Stimulated activated CD4-positive, alpha-beta T cell treated with anti-CD3 and anti-CD28 coated beads, Interleukin-15, amount 100 ng/mL, for 24 hours (primary cell): Measurements from ENCODE around the gene MAF.

Source experiments
- DNase-seq: peaks from one replicate; pipeline ENCODE4 v3.0.0-alpha.2; 2020

Gene MAF

DNA sequence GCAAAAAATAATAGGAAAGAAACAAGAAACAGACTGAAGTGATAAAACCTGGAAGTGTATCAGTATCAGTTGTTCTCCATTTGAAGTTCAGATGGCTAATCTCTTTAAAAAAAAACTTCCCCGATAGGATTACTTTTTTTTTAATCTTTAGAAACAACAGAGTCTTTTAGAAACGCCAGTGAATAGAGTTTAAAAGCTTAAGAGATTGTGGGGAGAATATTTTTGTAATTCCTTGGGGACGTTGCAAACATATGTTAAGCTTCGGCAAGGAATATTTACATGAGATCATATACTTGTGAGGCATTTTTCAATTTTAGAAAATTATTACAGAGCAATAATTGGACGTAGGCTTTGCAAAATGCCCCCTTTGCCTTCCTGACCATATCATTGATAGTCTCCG, 13.2 kb downstream of the MAF start:
- DNase-seq, result no peak

- no peak for DNase-seq
Measured at GRCh38 chr16:79582789-79583188, 17.7 kb downstream of the MAF start.

GRCh38 chr16:79580453-79581191, 19.9 kb downstream of the MAF start:
- no peak for DNase-seq

DNA sequence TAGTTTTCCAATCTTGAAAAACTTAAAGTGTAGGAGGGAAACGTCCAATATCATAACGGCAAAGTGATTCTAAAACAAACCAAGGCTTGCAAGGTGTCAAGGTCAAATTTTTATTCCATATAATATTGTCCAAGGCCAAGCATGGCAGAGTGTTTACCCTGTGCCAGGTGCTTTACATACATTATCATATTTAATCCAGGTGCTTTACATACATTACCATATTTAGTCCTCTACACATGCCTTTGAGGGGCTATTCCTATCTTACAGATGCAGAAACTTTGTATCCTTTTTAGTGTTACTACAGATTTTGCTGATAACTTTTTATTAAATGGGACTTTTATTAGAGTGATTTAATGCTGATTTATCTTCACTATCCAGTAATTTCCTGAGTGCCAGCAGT, 23.9 kb downstream of the MAF start:
- no peak for DNase-seq

GRCh38 chr16:79573884-79574283, 26.7 kb downstream of the MAF start:
- DNase-seq, result no peak

GRCh38 chr16:79573071-79573470, 27.5 kb downstream of the MAF start:
- DNase-seq, result no peak

- no peak for DNase-seq
Measured at GRCh38 chr16:79571903-79572535, 28.5 kb downstream of the MAF start.

DNA sequence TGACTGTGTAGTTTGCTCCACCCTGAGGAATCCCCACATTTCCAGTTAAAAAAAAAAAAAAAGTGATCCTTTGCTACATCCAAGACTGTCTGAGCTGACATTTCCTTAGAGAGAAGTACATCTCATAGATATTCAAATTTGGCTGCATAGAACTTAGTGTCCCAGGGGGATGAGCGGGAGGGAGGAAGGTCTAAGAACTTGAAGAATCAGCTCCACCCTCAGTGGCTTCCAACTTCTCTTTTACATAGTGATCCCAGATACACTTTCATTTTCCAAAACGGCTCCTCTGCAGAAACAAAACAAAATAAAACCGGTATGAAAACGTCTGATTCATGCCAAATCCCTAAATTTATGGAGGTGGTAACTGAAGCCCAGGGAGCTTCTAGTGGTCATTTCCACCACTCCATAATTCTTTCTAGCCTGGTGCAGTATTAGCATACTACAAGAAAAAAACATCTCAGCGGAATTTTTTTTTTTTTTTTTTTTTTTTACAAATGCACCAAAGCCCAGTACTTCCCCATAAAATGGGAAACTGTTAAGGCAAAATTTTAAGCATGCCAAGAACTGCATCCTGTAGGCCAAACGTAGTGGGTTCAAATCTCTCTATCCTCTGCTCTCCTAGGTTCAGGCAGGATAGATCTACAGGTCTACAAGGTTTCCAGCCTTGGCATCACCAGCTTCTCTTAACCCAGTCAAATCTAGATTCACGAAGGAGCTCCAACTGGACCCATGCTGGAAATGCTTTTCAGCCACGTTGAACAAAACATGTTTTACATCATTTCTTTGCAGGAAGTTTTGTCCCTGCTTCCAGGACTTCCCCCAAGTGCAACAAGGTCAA, 29.3 kb downstream of the MAF start:
- DNase-seq, result no peak

DNA sequence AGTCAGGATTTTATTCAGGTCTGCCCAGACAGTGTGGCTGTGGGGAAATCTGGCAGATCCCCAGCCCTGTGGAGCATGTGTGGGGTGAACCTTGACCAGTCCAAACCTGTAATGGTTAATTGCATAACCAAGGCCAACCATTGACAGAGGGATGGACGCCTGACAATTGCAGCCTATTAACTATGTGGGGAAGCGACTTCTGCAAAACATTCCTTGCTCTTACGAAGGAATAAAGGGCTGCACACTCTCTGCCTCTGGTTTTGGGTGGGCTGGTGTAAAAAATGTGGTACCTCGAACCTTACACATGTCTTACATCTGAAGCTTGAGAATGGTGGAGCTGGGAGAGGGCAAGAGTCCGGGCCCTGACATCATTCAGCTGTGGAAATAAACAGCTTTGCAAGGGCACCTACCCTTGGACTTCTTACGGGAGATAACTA, 35.8 kb downstream of the MAF start:
- DNase-seq, result no peak

DNA sequence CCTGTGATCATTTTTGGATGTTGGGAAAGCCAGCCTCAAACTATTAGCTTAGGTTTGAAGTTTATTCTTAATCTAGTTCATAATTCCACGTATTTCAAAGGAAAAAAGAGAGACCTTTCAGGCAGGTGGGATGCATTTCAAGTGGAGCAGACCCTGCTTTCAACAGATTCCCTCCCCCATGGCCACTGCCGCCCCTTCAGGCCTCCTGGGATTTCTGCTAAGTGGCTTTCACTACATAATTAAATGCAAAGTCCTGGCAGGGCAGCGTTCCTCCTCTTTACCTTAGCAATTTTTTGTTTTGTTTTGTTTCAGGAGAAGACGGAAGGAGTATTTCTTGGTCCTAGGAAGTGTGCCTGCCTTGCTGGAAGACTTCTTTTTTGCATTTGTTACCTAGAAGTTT, 36.6 kb downstream of the MAF start:
- no peak for DNase-seq

GRCh38 chr16:79562166-79562823, 38.2 kb downstream of the MAF start:
- no peak for DNase-seq

GRCh38 chr16:79561729-79562128, 38.8 kb downstream of the MAF start:
- DNase-seq, result no peak

- no peak for DNase-seq
Measured at GRCh38 chr16:79560923-79561322, 39.6 kb downstream of the MAF start.

DNA sequence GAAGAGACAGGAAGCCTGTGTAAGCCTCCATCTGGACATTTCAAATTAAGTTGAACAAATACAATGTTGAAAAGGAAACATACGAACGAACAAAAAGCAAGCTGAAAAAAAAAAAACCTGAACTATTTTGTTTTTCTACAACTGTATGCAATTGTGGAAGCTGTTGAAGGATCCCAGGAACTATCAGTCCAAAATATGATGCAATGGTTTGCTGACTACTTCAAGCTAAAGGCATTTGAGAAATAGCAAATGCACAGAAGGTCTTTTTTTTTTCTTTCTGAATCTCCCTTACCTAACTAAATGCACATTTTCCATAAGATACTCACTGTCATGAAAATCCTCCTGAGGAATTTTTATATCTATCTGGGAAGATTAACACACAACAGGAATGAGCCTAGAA, 40.2 kb downstream of the MAF start:
- no peak for DNase-seq

DNA sequence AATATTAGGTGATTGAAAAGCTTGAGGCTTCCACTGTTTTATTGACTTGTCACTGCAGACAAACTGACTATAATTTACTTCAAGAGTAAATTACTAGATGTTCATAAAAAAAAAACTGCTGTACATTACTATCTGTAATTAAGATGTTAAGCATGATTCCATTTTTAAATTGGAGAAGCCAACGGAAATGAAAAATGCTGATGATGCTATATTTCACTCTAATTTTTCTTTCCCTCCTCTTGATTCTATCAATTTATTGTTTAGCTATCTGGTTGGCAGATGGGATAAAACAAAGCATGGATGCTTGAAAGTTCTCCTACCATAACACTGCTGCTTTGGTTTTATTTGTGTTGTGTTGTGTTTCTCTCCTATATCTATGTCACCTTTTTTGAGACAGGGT, 41.0 kb downstream of the MAF start:
- DNase-seq, result no peak

GRCh38 chr16:79557421-79557820, 43.1 kb downstream of the MAF start:
- no peak for DNase-seq

GRCh38 chr16:79554912-79555311, 45.6 kb downstream of the MAF start:
- DNase-seq, result no peak

DNA sequence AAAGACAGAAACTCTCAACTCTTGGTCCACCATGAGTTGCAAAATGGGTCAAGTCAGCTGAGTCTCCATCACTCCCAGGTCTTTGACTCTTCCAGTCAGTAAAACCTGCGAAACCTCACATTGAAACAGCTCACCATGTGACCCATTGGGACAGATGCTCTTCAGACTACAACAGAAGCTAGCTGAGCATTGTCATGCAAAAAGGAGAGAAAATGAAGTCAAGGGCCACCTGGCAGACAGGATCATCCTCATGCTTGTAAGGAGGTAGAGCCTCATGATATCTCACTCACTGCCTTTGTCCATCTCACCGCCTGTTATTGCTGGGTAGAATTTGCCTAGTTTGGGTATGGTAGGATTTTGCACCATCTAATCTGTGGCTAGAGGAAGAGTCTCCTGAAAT, 50.2 kb downstream of the MAF start:
- DNase-seq, result no peak

GRCh38 chr16:79547085-79547484, 53.5 kb downstream of the MAF start:
- DNase-seq, result no peak
